Measurements from ENCODE around the gene VEZT. TPM values are rescaled to one million over a fixed set of nuclear protein-coding genes. Genes with fewer than 3 reads are reported as not detected.

The VEZT gene
- total RNA-seq, 1 experiment from 2014 or later, result 149 TPM

GRCh38 chr12:95200128-95200894 is 17.3 kb upstream of the VEZT start:
- TF ChIP-seq, protein P1, sequence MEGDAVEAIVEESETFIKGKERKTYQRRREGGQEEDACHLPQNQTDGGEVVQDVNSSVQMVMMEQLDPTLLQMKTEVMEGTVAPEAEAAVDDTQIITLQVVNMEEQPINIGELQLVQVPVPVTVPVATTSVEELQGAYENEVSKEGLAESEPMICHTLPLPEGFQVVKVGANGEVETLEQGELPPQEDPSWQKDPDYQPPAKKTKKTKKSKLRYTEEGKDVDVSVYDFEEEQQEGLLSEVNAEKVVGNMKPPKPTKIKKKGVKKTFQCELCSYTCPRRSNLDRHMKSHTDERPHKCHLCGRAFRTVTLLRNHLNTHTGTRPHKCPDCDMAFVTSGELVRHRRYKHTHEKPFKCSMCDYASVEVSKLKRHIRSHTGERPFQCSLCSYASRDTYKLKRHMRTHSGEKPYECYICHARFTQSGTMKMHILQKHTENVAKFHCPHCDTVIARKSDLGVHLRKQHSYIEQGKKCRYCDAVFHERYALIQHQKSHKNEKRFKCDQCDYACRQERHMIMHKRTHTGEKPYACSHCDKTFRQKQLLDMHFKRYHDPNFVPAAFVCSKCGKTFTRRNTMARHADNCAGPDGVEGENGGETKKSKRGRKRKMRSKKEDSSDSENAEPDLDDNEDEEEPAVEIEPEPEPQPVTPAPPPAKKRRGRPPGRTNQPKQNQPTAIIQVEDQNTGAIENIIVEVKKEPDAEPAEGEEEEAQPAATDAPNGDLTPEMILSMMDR (IDR thresholded peaks at IDR 0.05; ENCODE audit: unreplicated experiment), result no peak
- BruUV-seq (replicated peaks), result no TSS peak
- Mint-ChIP-seq H3K9me3 (ENCODE audit: low read depth, unreplicated experiment) (no peaks in the 10 kb centered on the region), H3K27me3 (ENCODE audit: unreplicated experiment) (no peaks in the 10 kb centered on the region), H3K27ac (ENCODE audit: unreplicated experiment) (peak overlapping the region; percentile 58), H3K4me1 (ENCODE audit: low read depth, unreplicated experiment) (peaks cover 60% of the 10 kb centered on the region), H3K4me3 (ENCODE audit: low read depth, unreplicated experiment) (peak overlapping the region; percentile 49), H3K36me3 (ENCODE audit: insufficient read depth, unreplicated experiment) (peaks cover 65% of the 10 kb centered on the region)
- intact Hi-C loops (cut with micrococcal nuclease; ENCODE audit: unreplicated experiment), result loop anchor here (5.0 kb wide), 1 partner anchor 33 kb away; no protein-coding TSS in a partner anchor
- DNase-seq, result no peak
- CTCF ChIA-PET, result interaction anchor here (0.6 to 1.5 kb wide), 6 partner anchors 9 to 53 kb away, joined by 3 to 8 read pairs (median 4); no protein-coding TSS in a partner anchor

DNA sequence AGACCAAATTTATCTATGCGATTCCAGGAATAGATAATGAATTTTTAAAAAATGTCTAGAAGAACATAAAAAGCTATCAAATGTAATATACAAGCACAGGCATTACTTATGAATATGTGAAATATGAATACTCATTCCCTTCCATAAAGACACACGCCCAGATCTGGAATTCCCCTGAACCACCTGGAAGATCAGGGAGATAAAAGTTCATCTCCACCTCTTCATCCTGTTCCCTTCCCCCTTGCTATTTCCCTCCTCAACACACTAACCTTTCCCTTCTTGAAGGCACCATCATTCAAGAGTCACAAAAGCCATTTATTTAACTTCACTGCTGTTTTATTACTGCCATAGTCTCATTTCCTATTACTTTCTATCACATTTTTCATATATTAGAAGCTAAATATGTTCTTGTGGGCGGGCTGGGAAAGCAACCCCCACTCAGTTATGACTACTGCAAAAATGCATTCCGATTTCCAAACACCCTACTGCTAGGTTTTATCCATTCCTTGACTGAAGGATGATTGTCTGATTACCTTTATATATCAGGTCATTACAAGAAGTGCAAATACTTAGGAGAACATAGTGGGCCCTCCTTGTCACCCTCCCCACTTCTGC is 16.4 kb upstream of the VEZT start:
- H3K27ac Mint-ChIP-seq (ENCODE audit: unreplicated experiment), result peak overlapping the region; percentile 58
- H3K4me3 Mint-ChIP-seq (ENCODE audit: low read depth, unreplicated experiment), result peak overlapping the region; percentile 49
- TF ChIP-seq, protein P1 (IDR thresholded peaks at IDR 0.05; ENCODE audit: unreplicated experiment), result no peak
- peaks cover 68% of the 10 kb centered on the region for H3K4me1 Mint-ChIP-seq (ENCODE audit: low read depth, unreplicated experiment)
- peaks cover 72% of the 10 kb centered on the region for H3K36me3 Mint-ChIP-seq (ENCODE audit: insufficient read depth, unreplicated experiment)
- no peaks in the 10 kb centered on the region for H3K27me3 Mint-ChIP-seq (ENCODE audit: unreplicated experiment)
- no TSS peak for BruUV-seq (replicated peaks)
- DNase-seq, result no peak
- intact Hi-C loops (cut with micrococcal nuclease; ENCODE audit: unreplicated experiment), result loop anchor here (5.0 kb wide), 1 partner anchor 34 kb away; no protein-coding TSS in a partner anchor
- CTCF ChIA-PET, result interaction anchor here (0.6 to 1.5 kb wide), 6 partner anchors 12 to 54 kb away, joined by 3 to 8 read pairs (median 4); partner anchors contain the start of genes FGD6 and VEZT
- no peaks in the 10 kb centered on the region for H3K9me3 Mint-ChIP-seq (ENCODE audit: low read depth, unreplicated experiment)

DNA sequence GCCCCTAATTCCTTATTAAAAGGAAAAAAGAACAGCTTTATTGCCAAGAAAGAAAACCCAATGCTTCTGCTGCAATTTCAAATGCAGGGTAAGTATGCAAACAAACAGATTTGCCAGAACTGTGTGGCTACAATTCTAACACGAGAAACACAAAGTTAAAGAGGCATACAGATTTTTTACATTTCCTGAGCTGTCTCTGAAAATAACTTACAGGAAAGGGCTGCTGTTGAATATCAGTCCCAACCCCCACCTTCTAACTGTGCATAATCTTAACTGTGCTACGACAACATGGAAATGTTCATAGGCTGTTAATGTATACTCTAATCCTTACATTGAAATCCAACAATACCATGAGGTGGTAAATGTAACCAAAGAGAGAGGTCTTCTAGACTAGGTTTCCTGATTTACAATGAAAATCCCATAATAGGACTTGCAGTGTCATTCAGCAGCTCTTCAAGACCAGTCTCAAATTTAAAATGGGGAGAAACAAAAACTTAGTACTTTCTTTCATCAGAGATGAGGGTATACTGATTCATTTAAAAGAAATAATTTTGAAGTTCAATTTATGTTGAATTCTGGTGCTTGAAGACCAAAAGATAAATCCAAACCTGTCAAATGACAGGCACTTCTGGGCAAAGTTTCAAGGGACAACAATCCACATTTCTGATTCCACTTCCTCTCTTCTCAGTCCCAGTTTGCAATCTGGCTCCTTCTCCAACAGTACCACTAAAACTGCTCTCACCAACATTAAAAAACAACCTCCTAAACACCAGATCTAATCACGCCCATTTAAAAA is 14.7 kb upstream of the VEZT start:
- TF ChIP-seq, protein P1 (IDR thresholded peaks at IDR 0.05; ENCODE audit: unreplicated experiment), result no peak
- no peaks in the 10 kb centered on the region for H3K27me3 Mint-ChIP-seq (ENCODE audit: unreplicated experiment)
- peaks cover 2% of the 10 kb centered on the region for H3K9me3 Mint-ChIP-seq (ENCODE audit: low read depth, unreplicated experiment)
- H3K27ac Mint-ChIP-seq (ENCODE audit: unreplicated experiment), result peak overlapping the region; percentile 98
- no peak for DNase-seq
- BruUV-seq (replicated peaks), result no TSS peak
- H3K4me1 Mint-ChIP-seq (ENCODE audit: low read depth, unreplicated experiment), result peaks cover 77% of the 10 kb centered on the region
- H3K36me3 Mint-ChIP-seq (ENCODE audit: insufficient read depth, unreplicated experiment), result peaks cover 82% of the 10 kb centered on the region
- CTCF ChIA-PET, result interaction anchor here (1.5 kb wide), 1 partner anchor 15 kb away, joined by 3 read pairs; the partner anchor contains the start of genes FGD6 and VEZT
- intact Hi-C loops (cut with micrococcal nuclease; ENCODE audit: unreplicated experiment), result loop anchor here (5.0 kb wide), 1 partner anchor 36 kb away; no protein-coding TSS in a partner anchor
- peak overlapping the region; percentile 43 for H3K4me3 Mint-ChIP-seq (ENCODE audit: low read depth, unreplicated experiment)

- BruUV-seq (replicated peaks), result no TSS peak
Observed at GRCh38 chr12:95203487-95204030, 14.0 kb upstream of the VEZT start.

More at GRCh38 chr12:95203487-95204030, 14.0 kb upstream of the VEZT start:
- Mint-ChIP-seq H3K4me1 (ENCODE audit: low read depth, unreplicated experiment) (peaks cover 75% of the 10 kb centered on the region), H3K9me3 (ENCODE audit: low read depth, unreplicated experiment) (peaks cover 2% of the 10 kb centered on the region), H3K27ac (ENCODE audit: unreplicated experiment) (peak overlapping the region; percentile 98), H3K4me3 (ENCODE audit: low read depth, unreplicated experiment) (peak overlapping the region; percentile 70), H3K27me3 (ENCODE audit: unreplicated experiment) (no peaks in the 10 kb centered on the region), H3K36me3 (ENCODE audit: insufficient read depth, unreplicated experiment) (peaks cover 82% of the 10 kb centered on the region)
- DNase-seq, result no peak
- CTCF ChIA-PET, result interaction anchor here (1.3 to 2.0 kb wide), 3 partner anchors 10 to 87 kb away, joined by 3 to 19 read pairs (median 7); no protein-coding TSS in a partner anchor
- TF ChIP-seq, protein P1 (IDR thresholded peaks at IDR 0.05; ENCODE audit: unreplicated experiment), result no peak
- intact Hi-C loops (cut with micrococcal nuclease; ENCODE audit: unreplicated experiment), result loop anchor here (1.0 to 5.0 kb wide), 3 partner anchors 10 to 36 kb away; no protein-coding TSS in a partner anchor

Data from Calu3 (cell line).